ENCODE results near the gene PRPS2. TPM values are rescaled to one million over a fixed set of nuclear protein-coding genes. Genes with fewer than 3 reads are reported as not detected.

The PRPS2 gene
- total RNA-seq, 1 donor from 2014 or later, result 36.1 TPM

DNA sequence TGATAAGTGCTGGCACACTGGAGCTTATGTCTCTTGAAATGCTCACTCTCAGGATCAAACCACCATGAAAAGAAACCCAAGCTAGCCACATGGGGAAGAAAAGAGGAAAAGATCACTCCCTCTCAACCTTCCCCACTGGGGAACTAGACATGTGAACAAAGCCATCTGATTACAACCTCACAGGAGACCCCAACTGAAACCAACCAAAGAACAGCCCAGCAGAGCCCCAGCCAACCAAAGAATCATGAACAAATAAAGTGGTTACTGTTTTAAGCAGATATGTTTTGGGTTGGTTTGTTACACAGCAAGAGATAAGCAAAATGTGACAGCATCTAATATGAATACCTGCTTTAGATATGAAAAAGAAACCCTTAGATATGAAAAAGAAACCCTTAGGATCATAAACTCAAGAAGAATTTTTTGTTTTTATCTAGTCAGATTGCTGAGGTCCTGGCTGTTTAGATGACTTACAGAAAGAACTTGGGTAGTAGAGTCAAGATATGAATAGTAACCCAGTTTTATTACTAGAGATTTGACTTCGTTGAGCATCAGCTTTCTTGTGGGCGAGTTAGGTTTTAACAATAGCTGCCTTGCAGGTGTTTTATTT is 52.0 kb downstream of the PRPS2 start:
- no peak for DNase-seq (ENCODE audit: low read depth)
- no peak for TF ChIP-seq CTCF (IDR thresholded peaks at IDR 0.05; ENCODE audit: insufficient read depth, low read length, severe bottlenecking)
- FAIRE-seq, result no peak
- Histone ChIP-seq H3K27me3 (ENCODE audit: control insufficient read depth, insufficient read depth, low read length) (no peaks in the 10 kb centered on the region), H3K4me3 (ENCODE audit: low read depth, low read length) (no peak overlapping the region), H3K36me3 (ENCODE audit: control insufficient read depth, insufficient read depth, low read length) (no peaks in the 10 kb centered on the region)

DNA sequence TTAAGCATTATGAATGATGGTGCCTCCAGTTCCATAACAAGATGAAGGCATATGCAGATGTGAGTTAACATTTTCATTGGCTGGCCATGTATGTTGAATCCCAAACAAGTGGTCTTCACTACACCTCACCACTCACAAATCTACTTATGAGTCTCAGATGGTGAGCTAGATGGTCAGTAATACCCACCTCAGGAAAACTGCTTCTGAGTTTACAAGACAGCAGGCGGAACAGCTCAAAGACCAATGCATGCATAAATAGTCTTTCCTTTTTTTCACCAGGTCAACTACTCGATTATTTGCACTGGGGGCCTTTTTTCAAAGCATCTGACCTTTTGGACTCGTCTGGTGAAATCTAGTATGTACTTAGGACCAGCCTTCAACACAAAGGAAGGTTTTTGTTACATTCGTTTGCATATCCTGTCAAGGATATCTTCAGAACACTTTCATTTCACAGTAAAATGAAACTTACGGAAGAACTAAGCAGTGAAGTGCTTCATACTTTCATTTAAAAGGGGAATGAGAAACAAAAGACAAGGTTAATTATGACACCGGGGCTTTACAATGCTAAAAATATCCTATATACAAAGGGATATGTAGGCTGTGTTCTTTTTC is 52.6 kb downstream of the PRPS2 start:
- Histone ChIP-seq H3K27me3 (ENCODE audit: control insufficient read depth, insufficient read depth, low read length) (no peaks in the 10 kb centered on the region), H3K36me3 (ENCODE audit: control insufficient read depth, insufficient read depth, low read length) (no peaks in the 10 kb centered on the region), H3K4me3 (ENCODE audit: low read depth, low read length) (no peak overlapping the region)
- TF ChIP-seq CTCF (IDR thresholded peaks at IDR 0.05; ENCODE audit: insufficient read depth, low read length, severe bottlenecking), result no peak
- DNase-seq (ENCODE audit: low read depth), result no peak
- FAIRE-seq, result no peak

DNA sequence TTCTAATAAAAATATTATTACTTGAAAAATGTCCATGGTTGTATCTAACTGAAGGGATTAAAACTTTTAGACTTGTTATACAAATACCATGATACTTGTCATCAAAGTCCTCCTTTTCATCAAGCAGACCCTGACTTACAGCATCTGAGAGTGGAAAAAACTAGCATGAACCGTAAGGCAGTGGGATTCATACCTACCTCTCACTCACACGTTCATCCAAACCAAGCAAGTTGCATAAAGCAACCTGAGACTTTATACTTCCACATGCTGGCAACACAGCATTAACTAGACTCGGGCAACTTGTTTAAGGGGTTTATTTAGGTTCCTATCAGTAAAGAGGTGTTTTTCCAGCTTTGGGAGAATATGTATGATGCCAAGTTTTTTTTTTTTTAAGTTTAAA is 53.1 kb downstream of the PRPS2 start:
- Histone ChIP-seq H3K4me3 (ENCODE audit: low read depth, low read length) (no peak overlapping the region), H3K36me3 (ENCODE audit: control insufficient read depth, insufficient read depth, low read length) (no peaks in the 10 kb centered on the region), H3K27me3 (ENCODE audit: control insufficient read depth, insufficient read depth, low read length) (no peaks in the 10 kb centered on the region)
- no peak for TF ChIP-seq CTCF (IDR thresholded peaks at IDR 0.05; ENCODE audit: insufficient read depth, low read length, severe bottlenecking)
- FAIRE-seq (no peak), DNase-seq (ENCODE audit: low read depth) (no peak)

- Histone ChIP-seq H3K27me3 (ENCODE audit: control insufficient read depth, insufficient read depth, low read length) (no peaks in the 10 kb centered on the region), H3K36me3 (ENCODE audit: control insufficient read depth, insufficient read depth, low read length) (no peaks in the 10 kb centered on the region), H3K4me3 (ENCODE audit: low read depth, low read length) (no peak overlapping the region)
- TF ChIP-seq CTCF (IDR thresholded peaks at IDR 0.05; ENCODE audit: insufficient read depth, low read length, severe bottlenecking), result no peak
- FAIRE-seq (no peak), DNase-seq (ENCODE audit: low read depth) (no peak)
These were observed 74.1 kb downstream of the PRPS2 start for GRCh38 chrX:12865359-12865758.

- FAIRE-seq (no peak), DNase-seq (ENCODE audit: low read depth) (no peak)
- no peak for TF ChIP-seq CTCF (IDR thresholded peaks at IDR 0.05; ENCODE audit: insufficient read depth, low read length, severe bottlenecking)
- Histone ChIP-seq H3K36me3 (ENCODE audit: control insufficient read depth, insufficient read depth, low read length) (no peaks in the 10 kb centered on the region), H3K27me3 (ENCODE audit: control insufficient read depth, insufficient read depth, low read length) (no peaks in the 10 kb centered on the region), H3K4me3 (ENCODE audit: low read depth, low read length) (no peak within 1 kb of the TSS)
These were observed 75.5 kb downstream of the PRPS2 start, which contains the start of gene TLR7 for GRCh38 chrX:12866451-12867377. TLR7 (plus strand) TSS chrX:12867072; CDS start chrX:12867579, 507 bp downstream.

All from bronchial epithelial cell (primary cell).